Transverse colon (tissue), 4 donors: ENCODE data around the gene UGT1A5. TPM values are rescaled to one million over a fixed set of nuclear protein-coding genes. Genes with fewer than 3 reads are reported as not detected.

Experiments used
- DNase-seq: peaks from one replicate; pipeline ENCODE4 v3.0.0-alpha.2; 2019
- H3K27ac ChIP-seq, 4 donors: fragments of 200-600 bp; sonication (generic); 2 replicates each; pipeline ENCODE4 v1.5.1; 2016 to 2018; ENCODE audit warnings: inconsistent platforms in 4 of 4
- H3K27me3 ChIP-seq: fragments of 200-600 bp; sonication (generic); 2 replicates; pipeline ENCODE4 v1.5.1; 2017; ENCODE audit warnings: inconsistent platforms
- H3K36me3 ChIP-seq, 4 donors: fragments of 200-600 bp; sonication (generic); 2 replicates each; pipeline ENCODE4 v1.5.1; 2017 to 2019; ENCODE audit warnings: inconsistent platforms in 4 of 4
- H3K4me1 ChIP-seq, 4 donors: fragments of 200-600 bp; sonication (generic); 2 replicates each; pipeline ENCODE4 v1.5.1; 2017 to 2020; ENCODE audit warnings: inconsistent platforms in 4 of 4
- H3K4me3 ChIP-seq, 4 donors: fragments of 200-600 bp; sonication (generic); 1 replicate in 1 of 4; 2 replicates in 3 of 4; pipeline versions ENCODE4 v1.5.1 to v1.6.1; 2017 to 2019; ENCODE audit warnings: inconsistent platforms in 4 of 4
- H3K9me3 ChIP-seq, 2 donors: fragments of 200-600 bp; sonication (generic); 2 replicates each; pipeline ENCODE4 v1.5.1; 2017 to 2019; ENCODE audit warnings: inconsistent platforms in 2 of 2
- EP300 ChIP-seq: sonication (generic); formaldehyde crosslinking; IDR thresholded peaks from one replicate; pipeline ENCODE4 v1.6.1; 2017; ENCODE audit warnings: antibody characterized with exemption, low read depth
- POLR2A ChIP-seq: fragments of 450-650 bp; IDR thresholded peaks from one replicate; pipeline ENCODE4 v1.6.1; 2016; ENCODE audit warnings: antibody characterized with exemption, mild to moderate bottlenecking, moderate library complexity
- POLR2AphosphoS5 ChIP-seq, 3 donors: sonication (generic); formaldehyde crosslinking; IDR thresholded peaks; one replicate each; pipeline ENCODE4 v1.6.1; 2016; ENCODE audit warnings: antibody characterized with exemption in 3 of 3
- WGBS, 2 donors: methylation state at CpG; one replicate each; pipeline ENCODE4 v1.1.5; 2018; ENCODE audit warnings: low coverage in 1 of 2; 5-methylcytosine and 5-hydroxymethylcytosine counted together
- in situ Hi-C, 4 donors: fragments of 200-750 bp; cut with MboI; loops; one replicate each; pipeline versions ENCODE4 v1.15.0 to v1.15.1; 2017; ENCODE audit warnings: low sequenced_read_pairs in 3 of 4, low pct_ligation_motif_present in 1 of 4, low pct_unique_long_range_greater_than_20kb in 1 of 4
- intact Hi-C: fragments of 100-400 bp; cut with DNase I; formaldehyde crosslinking; loops from one replicate; pipeline ENCODE4 v1.15.1; 2023; ENCODE audit warnings: low total_unique reads
- total RNA-seq, 4 donors: library from RNA; depleted of rRNA; stranded (reverse); fragments of >200 nt; gene quantifications; one replicate each; pipeline ENCODE4 v1.1.0, GENCODE V29; 2016
- TF ChIP-seq, protein P1 (sequence below), 5 experiments: fragments of 200-600 bp in 3 of 5; fragments of 450-650 bp in 2 of 5; sonication (generic) in 3 of 5; IDR thresholded peaks; 1 replicate in 2 of 5; 2 replicates in 3 of 5; pipeline ENCODE4 v1.5.1; 2016 to 2017; ENCODE audit warnings: antibody characterized with exemption in 5 of 5, inconsistent platforms in 3 of 5, mild to moderate bottlenecking in 2 of 5, moderate library complexity in 1 of 5

Gene UGT1A5
- total RNA-seq, 4 donors from 2014 or later: 3.2 to 18.3 (median 7.9) TPM

DNA sequence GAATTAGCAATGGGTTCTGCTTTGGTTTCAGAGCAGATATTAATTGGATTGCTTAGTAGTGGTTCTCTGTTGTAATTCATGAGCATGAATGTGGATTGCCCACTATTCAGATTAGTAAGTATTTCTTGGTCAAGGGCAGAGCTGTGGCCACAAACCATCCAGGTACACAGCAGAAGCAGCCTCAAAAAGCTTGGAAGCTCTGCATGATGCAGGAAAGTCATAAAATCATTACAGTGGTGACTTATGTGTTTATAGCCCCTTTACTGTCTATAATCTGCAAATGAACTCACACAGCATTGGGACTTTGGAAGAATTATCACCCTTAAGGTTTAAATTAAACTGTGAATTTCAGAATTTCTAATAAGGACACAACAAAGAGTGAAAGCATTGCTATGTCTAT is 45.4 kb downstream of the UGT1A5 start:
- no peaks in the 10 kb centered on the region for H3K27me3 ChIP-seq
- H3K9me3 ChIP-seq: no peaks in the 10 kb centered on the region
- no peak overlapping the region for H3K4me3 ChIP-seq
- H3K27ac ChIP-seq: no peak overlapping the region
- in situ Hi-C loops: no loop called here
- DNase-seq: no peak
- TF ChIP-seq EP300: no peak
- no peak for TF ChIP-seq POLR2A
- peaks cover 0 to 22% (median 5%) of the 10 kb centered on the region in 4 donors for H3K4me1 ChIP-seq
- intact Hi-C loops: no loop called here
- no peaks in the 10 kb centered on the region for H3K36me3 ChIP-seq

DNA sequence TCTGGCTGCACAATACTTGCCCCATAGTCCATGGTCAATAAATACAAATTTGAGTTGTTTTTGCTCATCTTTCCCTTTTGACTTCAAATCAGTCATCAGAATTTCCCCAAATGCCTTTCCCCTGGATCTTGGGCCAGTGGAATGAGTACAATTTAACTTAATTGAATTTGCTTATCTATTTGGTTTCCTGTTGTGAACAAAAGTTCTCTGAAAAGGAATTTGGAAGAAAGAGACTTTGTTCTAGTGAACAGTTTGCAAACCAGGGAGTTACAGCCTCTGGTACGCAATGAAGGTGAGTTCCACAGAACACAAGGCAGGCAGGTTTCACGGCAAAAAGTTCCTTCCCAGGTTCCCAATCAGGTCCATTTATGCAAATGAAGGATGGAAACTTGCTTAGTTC is 46.1 kb downstream of the UGT1A5 start:
- no peaks in the 10 kb centered on the region for H3K9me3 ChIP-seq
- WGBS, 2 donors: 60 to 70% methylated on average over 2 of the region's 2 CpGs
- in situ Hi-C loops: no loop called here
- DNase-seq: no peak
- no peaks in the 10 kb centered on the region for H3K27me3 ChIP-seq
- intact Hi-C loops: no loop called here
- no peaks in the 10 kb centered on the region for H3K36me3 ChIP-seq
- TF ChIP-seq EP300 (no peak), POLR2A (no peak), POLR2AphosphoS5 (IDR thresholded peaks at IDR 0.05) (no peak)
- TF ChIP-seq, protein P1, sequence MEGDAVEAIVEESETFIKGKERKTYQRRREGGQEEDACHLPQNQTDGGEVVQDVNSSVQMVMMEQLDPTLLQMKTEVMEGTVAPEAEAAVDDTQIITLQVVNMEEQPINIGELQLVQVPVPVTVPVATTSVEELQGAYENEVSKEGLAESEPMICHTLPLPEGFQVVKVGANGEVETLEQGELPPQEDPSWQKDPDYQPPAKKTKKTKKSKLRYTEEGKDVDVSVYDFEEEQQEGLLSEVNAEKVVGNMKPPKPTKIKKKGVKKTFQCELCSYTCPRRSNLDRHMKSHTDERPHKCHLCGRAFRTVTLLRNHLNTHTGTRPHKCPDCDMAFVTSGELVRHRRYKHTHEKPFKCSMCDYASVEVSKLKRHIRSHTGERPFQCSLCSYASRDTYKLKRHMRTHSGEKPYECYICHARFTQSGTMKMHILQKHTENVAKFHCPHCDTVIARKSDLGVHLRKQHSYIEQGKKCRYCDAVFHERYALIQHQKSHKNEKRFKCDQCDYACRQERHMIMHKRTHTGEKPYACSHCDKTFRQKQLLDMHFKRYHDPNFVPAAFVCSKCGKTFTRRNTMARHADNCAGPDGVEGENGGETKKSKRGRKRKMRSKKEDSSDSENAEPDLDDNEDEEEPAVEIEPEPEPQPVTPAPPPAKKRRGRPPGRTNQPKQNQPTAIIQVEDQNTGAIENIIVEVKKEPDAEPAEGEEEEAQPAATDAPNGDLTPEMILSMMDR (IDR thresholded peaks at IDR 0.05): no peak
- H3K27ac ChIP-seq: no peak overlapping the region
- peaks cover 0 to 27% (median 8%) of the 10 kb centered on the region in 4 donors for H3K4me1 ChIP-seq
- H3K4me3 ChIP-seq: no peak overlapping the region

DNA sequence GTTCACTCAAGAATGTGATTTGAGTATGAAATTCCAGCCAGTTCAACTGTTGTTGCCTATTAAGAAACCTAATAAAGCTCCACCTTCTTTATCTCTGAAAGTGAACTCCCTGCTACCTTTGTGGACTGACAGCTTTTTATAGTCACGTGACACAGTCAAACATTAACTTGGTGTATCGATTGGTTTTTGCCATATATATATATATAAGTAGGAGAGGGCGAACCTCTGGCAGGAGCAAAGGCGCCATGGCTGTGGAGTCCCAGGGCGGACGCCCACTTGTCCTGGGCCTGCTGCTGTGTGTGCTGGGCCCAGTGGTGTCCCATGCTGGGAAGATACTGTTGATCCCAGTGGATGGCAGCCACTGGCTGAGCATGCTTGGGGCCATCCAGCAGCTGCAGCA is 47.3 kb downstream of the UGT1A5 start, which contains the start of gene UGT1A1:
TSS of gene UGT1A1 (plus strand) at position 228 of the 400 bp plus-strand sequence. CDS start at position 246, 18 bp downstream.
- H3K4me3 ChIP-seq: no peak within 1 kb of the TSS
- 40 to 82% methylated on average over 2 to 6 of the region's 6 CpGs for WGBS, 2 donors
- no peaks in the 10 kb centered on the region for H3K36me3 ChIP-seq
- no peak for DNase-seq
- intact Hi-C loops: no loop called here
- H3K27me3 ChIP-seq: no peaks in the 10 kb centered on the region
- H3K27ac ChIP-seq: no peak within 1 kb of the TSS
- in situ Hi-C loops: no loop called here
- TF ChIP-seq POLR2AphosphoS5 (IDR thresholded peaks at IDR 0.05) (no peak), EP300 (no peak), POLR2A (no peak)
- TF ChIP-seq, protein P1 (IDR thresholded peaks at IDR 0.05): no peak
- H3K9me3 ChIP-seq: no peaks in the 10 kb centered on the region
- peaks cover 0 to 36% (median 9%) of the 10 kb centered on the region in 4 donors for H3K4me1 ChIP-seq

DNA sequence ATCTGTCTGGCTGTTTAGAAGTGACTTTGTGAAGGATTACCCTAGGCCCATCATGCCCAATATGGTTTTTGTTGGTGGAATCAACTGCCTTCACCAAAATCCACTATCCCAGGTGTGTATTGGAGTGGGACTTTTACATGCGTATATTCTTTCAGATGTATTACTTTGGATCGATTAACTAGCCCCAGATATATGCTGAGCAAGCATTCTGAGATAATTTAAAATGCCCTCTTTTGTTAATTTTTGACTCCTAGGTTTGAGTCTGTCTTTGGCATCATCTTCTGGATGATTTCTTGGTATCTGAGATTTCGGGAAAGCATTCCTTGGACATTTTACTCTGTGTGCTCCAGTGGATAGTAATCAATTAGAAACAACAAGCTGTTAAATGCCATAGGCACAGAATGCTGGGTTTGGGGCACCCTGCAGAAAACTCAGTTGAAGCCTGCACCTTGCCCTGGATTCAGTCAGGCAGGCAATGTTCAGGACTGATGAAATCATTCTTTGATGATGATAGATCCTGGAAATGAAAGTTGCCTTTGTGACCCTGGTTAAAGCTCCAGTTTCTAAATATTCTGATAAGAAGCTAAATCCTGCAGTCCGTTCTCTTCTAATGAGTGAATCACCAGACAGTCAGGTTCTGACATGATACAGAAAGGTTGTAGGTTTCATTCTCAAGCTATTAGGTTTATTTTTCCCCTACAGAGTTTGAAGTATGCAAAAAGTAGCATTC is 48.5 kb downstream of the UGT1A5 start:
- no peak for DNase-seq
- Histone ChIP-seq H3K36me3 (no peaks in the 10 kb centered on the region), H3K27me3 (no peaks in the 10 kb centered on the region), H3K9me3 (no peaks in the 10 kb centered on the region), H3K4me3 (no peak overlapping the region), H3K27ac (no peak overlapping the region), H3K4me1 (peaks cover 0 to 36% (median 9%) of the 10 kb centered on the region in 4 donors)
- in situ Hi-C loops (no loop called here), intact Hi-C loops (no loop called here)
- TF ChIP-seq POLR2A: no peak
- WGBS, 2 donors: 77 to 83% methylated on average over 3 to 4 of the region's 4 CpGs

DNA sequence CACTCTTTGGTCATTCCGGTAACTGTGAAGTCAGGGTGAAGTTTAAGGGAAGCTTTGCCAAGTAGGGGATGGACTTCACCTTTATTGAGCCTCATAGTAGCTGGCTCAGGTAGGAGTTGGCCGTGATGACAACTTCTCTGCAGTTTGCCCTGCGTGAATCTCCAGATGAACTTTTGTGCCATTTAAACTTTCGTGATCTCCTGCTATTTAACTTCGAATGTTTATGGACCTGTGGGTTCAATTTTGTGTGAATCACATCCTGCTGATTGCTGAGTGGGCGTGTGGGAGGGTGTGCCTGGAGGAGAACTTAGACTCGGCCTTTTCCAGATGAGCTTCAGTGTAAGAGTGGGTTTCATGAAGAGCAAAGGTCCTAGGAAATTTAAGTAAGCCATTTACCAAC is 51.6 kb downstream of the UGT1A5 start:
- TF ChIP-seq, protein P1 (IDR thresholded peaks at IDR 0.05): no peak
- TF ChIP-seq POLR2AphosphoS5 (IDR thresholded peaks at IDR 0.05): peak in 1 of 3 donors; percentile 36
- Histone ChIP-seq H3K4me1 (peaks cover 0 to 20% (median 7%) of the 10 kb centered on the region in 4 donors), H3K27ac (peak overlapping the region in 1 of 4 donors; percentile 46), H3K4me3 (no peak overlapping the region), H3K27me3 (no peaks in the 10 kb centered on the region), H3K9me3 (no peaks in the 10 kb centered on the region), H3K36me3 (no peaks in the 10 kb centered on the region)
- in situ Hi-C loops: no loop called here
- 41% methylated on average over 7 of the region's 7 CpGs; no CpG with 5 or more reads in 1 of the 2 donors for WGBS, 2 donors
- intact Hi-C loops: no loop called here
- DNase-seq: peak; percentile 34
